T-cell (primary cell): Measurements from ENCODE around the gene AHRR. TPM values are rescaled to one million over a fixed set of nuclear protein-coding genes. Genes with fewer than 3 reads are reported as not detected.

Experiments
- ATAC-seq, 4 experiments: fragments of 200-7000 bp in 3 of 4; fragments of 150-1000 bp in 1 of 4; cut with Tn5 transposase; replicated peaks in 1 of 4; 1 replicate in 3 of 4; 2 replicates in 1 of 4; pipeline ENCODE4 v1.10.0; 2021; ENCODE audit warnings: moderate library complexity in 3 of 4, mild to moderate bottlenecking in 2 of 4, moderate number of reproducible peaks in 1 of 4
- CTCF ChIA-PET, 2 donors: fragments of 300-600 bp; sonication (Branson Sonifier 250); formaldehyde crosslinking; loops; one replicate each; lab custom pipeline; 2022; ENCODE audit warnings: antibody characterized with exemption in 2 of 2; lab: Charles Lee
- POLR2A ChIA-PET, 2 donors: fragments of 300-600 bp; sonication (Branson Sonifier 250); formaldehyde crosslinking; loops; one replicate each; lab custom pipeline; 2022; ENCODE audit warnings: antibody characterized with exemption in 2 of 2; lab: Charles Lee
- DNase-seq, 35 experiments: peaks; one replicate each; pipeline versions ENCODE4 v3.0.0 to v3.0.0-alpha.2; 2013 to 2023
- H3K27ac ChIP-seq: one replicate; pipeline ENCODE4 v1.5.1; 2013; ENCODE audit warnings: low read length
- H3K27me3 ChIP-seq, 2 experiments: replicated peaks in 1 of 2; 1 replicate in 1 of 2; 2 replicates in 1 of 2; pipeline versions ENCODE4 v1.6.1 to v1.7.0; 2013; ENCODE audit warnings: low read length in 1 of 2, mixed read lengths in 1 of 2; ENCODE audit not compliant: control insufficient read depth in 2 of 2, insufficient read depth in 2 of 2; ENCODE audit errors: extremely low read depth in 1 of 2
- H3K36me3 ChIP-seq, 2 donors: 1 replicate in 1 of 2; 2 replicates in 1 of 2; pipeline versions ENCODE4 v1.6.1 to v1.7.0; 2013; ENCODE audit warnings: low read length in 1 of 2; ENCODE audit not compliant: control insufficient read depth in 2 of 2, insufficient read depth in 1 of 2; ENCODE audit errors: extremely low read depth in 1 of 2
- H3K4me1 ChIP-seq, 2 experiments: 1 replicate in 1 of 2; 2 replicates in 1 of 2; pipeline versions ENCODE4 v1.6.1 to v1.7.0; 2013; ENCODE audit warnings: low read length in 2 of 2, mixed read lengths in 1 of 2; ENCODE audit not compliant: insufficient read depth in 2 of 2, control insufficient read depth in 1 of 2; ENCODE audit errors: extremely low read depth in 1 of 2
- H3K4me3 ChIP-seq, 2 donors: 1 replicate in 1 of 2; 2 replicates in 1 of 2; pipeline versions ENCODE4 v1.5.1 to v1.7.0; 2013; ENCODE audit warnings: mild to moderate bottlenecking in 2 of 2, low read length in 1 of 2, moderate library complexity in 1 of 2; ENCODE audit not compliant: control insufficient read depth in 1 of 2; ENCODE audit errors: extremely low read depth in 1 of 2
- H3K9me3 ChIP-seq: 2 replicates; pipeline ENCODE4 v1.7.0; 2013
- H3K27ac Mint-ChIP-seq, 2 donors: one replicate each; pipeline ENCODE4 v1.8.0; 2020 to 2021; ENCODE audit warnings: mild to moderate bottlenecking in 2 of 2, mixed read lengths in 2 of 2
- H3K27me3 Mint-ChIP-seq, 2 donors: one replicate each; pipeline ENCODE4 v1.8.0; 2021 to 2022; ENCODE audit warnings: mixed read lengths in 2 of 2
- H3K36me3 Mint-ChIP-seq: one replicate; pipeline ENCODE4 v1.8.0; 2021; ENCODE audit warnings: mixed read lengths
- H3K4me1 Mint-ChIP-seq, 3 donors: one replicate each; pipeline ENCODE4 v1.8.0; 2020 to 2022; ENCODE audit warnings: mixed read lengths in 3 of 3, mild to moderate bottlenecking in 1 of 3
- H3K4me3 Mint-ChIP-seq, 3 donors: one replicate each; pipeline ENCODE4 v1.8.0; 2020 to 2022; ENCODE audit warnings: mild to moderate bottlenecking in 3 of 3, mixed read lengths in 3 of 3, moderate library complexity in 3 of 3
- H3K9me3 Mint-ChIP-seq, 3 donors: one replicate each; pipeline ENCODE4 v1.8.0; 2020 to 2022; ENCODE audit warnings: mixed read lengths in 3 of 3
- WGBS: methylation state at CpG from one replicate; pipeline ENCODE4 v1.1.5; 2013; ENCODE audit warnings: missing lambda C conversion rate; ENCODE audit not compliant: insufficient coverage; 5-methylcytosine and 5-hydroxymethylcytosine counted together
- total RNA-seq, 35 experiments: library from RNA in 6 of 35; stranded (reverse) in 6 of 35; fragments of 120-200 nt in 1 of 35; gene quantifications; one replicate each; pipeline versions ENCODE4 v1.2.1 to v1.2.4 and lab custom pipeline; 2013 to 2026

Gene AHRR
- total RNA-seq, 5 donors from 2014 or later (not counting 1 experiment from before 2014, with no cell fraction given): 0.55 to 13.5 (median 3.4) TPM

GRCh38 chr5:389197-389821 is 67.8 kb downstream of the AHRR start:
- no peaks in the 10 kb centered on the region for H3K36me3 ChIP-seq
- peaks cover 0 to 27% of the 10 kb centered on the region in 2 experiments for H3K27me3 ChIP-seq
- CTCF ChIA-PET: no interaction called here
- H3K36me3 Mint-ChIP-seq: peaks cover 8% of the 10 kb centered on the region
- peaks cover 9 to 12% of the 10 kb centered on the region in 2 experiments for H3K4me1 ChIP-seq
- no peak overlapping the region for H3K4me3 ChIP-seq
- whole genome bisulfite sequencing: 91% methylated on average over 30 of the region's 32 CpGs
- H3K27ac Mint-ChIP-seq: no peak overlapping the region
- peaks cover 2 to 4% of the 10 kb centered on the region in 2 donors for H3K27me3 Mint-ChIP-seq
- no peaks in the 10 kb centered on the region for H3K9me3 ChIP-seq
- peak overlapping the region in 1 of 3 donors; percentile 66 for H3K4me3 Mint-ChIP-seq
- no peak overlapping the region for H3K27ac ChIP-seq
- POLR2A ChIA-PET: no interaction called here
- DNase-seq: peak in 1 of 35 experiments; percentile 3
- peaks cover 9 to 13% (median 9%) of the 10 kb centered on the region in 3 donors for H3K9me3 Mint-ChIP-seq
- peaks cover 16 to 30% (median 24%) of the 10 kb centered on the region in 3 donors for H3K4me1 Mint-ChIP-seq
- no peak for ATAC-seq

- H3K27ac Mint-ChIP-seq: no peak overlapping the region
- Histone ChIP-seq H3K4me1 (peaks cover 9 to 12% of the 10 kb centered on the region in 2 experiments), H3K4me3 (no peak overlapping the region), H3K9me3 (no peaks in the 10 kb centered on the region), H3K27me3 (peaks cover 0 to 27% of the 10 kb centered on the region in 2 experiments), H3K36me3 (no peaks in the 10 kb centered on the region), H3K27ac (no peak overlapping the region)
- H3K4me1 Mint-ChIP-seq: peaks cover 16 to 30% (median 24%) of the 10 kb centered on the region in 3 donors
- WGBS: 98% methylated on average over 20 of the region's 26 CpGs
- H3K36me3 Mint-ChIP-seq: peaks cover 8% of the 10 kb centered on the region
- POLR2A ChIA-PET: no interaction called here
- CTCF ChIA-PET: no interaction called here
- H3K9me3 Mint-ChIP-seq: peaks cover 9 to 12% (median 9%) of the 10 kb centered on the region in 3 donors
- H3K27me3 Mint-ChIP-seq: peaks cover 2 to 4% of the 10 kb centered on the region in 2 donors
- DNase-seq: no peak
- no peak for ATAC-seq
- peak overlapping the region in 1 of 3 donors; percentile 66 for H3K4me3 Mint-ChIP-seq
Measured at GRCh38 chr5:389891-390622, 68.5 kb downstream of the AHRR start.

- ChIA-PET CTCF (no interaction called here), POLR2A (no interaction called here)
- Mint-ChIP-seq H3K9me3 (peaks cover 3 to 4% (median 3%) of the 10 kb centered on the region in 3 donors), H3K27me3 (peaks cover 2 to 4% of the 10 kb centered on the region in 2 donors), H3K27ac (no peak overlapping the region), H3K4me1 (peaks cover 16 to 30% (median 24%) of the 10 kb centered on the region in 3 donors), H3K36me3 (peaks cover 4% of the 10 kb centered on the region), H3K4me3 (peak overlapping the region in 2 of 3 donors; percentile 24 to 66)
- ATAC-seq (no peak), DNase-seq (peak in 1 of 35 experiments; percentile 4)
- H3K9me3 ChIP-seq: no peaks in the 10 kb centered on the region
- H3K27me3 ChIP-seq: peaks cover 0 to 27% of the 10 kb centered on the region in 2 experiments
- H3K4me3 ChIP-seq: no peak overlapping the region
- H3K4me1 ChIP-seq: peaks cover 9 to 12% of the 10 kb centered on the region in 2 experiments
- WGBS: 91% methylated on average over 16 of the region's 35 CpGs
- no peak overlapping the region for H3K27ac ChIP-seq
- no peaks in the 10 kb centered on the region for H3K36me3 ChIP-seq
Measured at GRCh38 chr5:390623-391491, 69.3 kb downstream of the AHRR start.

- no peaks in the 10 kb centered on the region for H3K36me3 Mint-ChIP-seq
Measured at GRCh38 chr5:392431-392988, 71.0 kb downstream of the AHRR start.

GRCh38 chr5:393846-394275 is 72.3 kb downstream of the AHRR start:
- H3K4me1 Mint-ChIP-seq: peaks cover 16 to 30% (median 24%) of the 10 kb centered on the region in 3 donors
- no peaks in the 10 kb centered on the region for H3K27me3 Mint-ChIP-seq
- H3K9me3 ChIP-seq: no peaks in the 10 kb centered on the region
- no peaks in the 10 kb centered on the region for H3K36me3 Mint-ChIP-seq
- H3K9me3 Mint-ChIP-seq: no peaks in the 10 kb centered on the region
- WGBS: 99% methylated on average over 9 of the region's 10 CpGs
- no peak overlapping the region for H3K27ac ChIP-seq
- DNase-seq (peak in 1 of 35 experiments; percentile 5), ATAC-seq (no peak)
- H3K36me3 ChIP-seq: no peaks in the 10 kb centered on the region
- peaks cover 0 to 10% of the 10 kb centered on the region in 2 experiments for H3K27me3 ChIP-seq
- peak overlapping the region in 1 of 3 donors; percentile 70 for H3K4me3 Mint-ChIP-seq
- ChIA-PET CTCF (no interaction called here), POLR2A (no interaction called here)
- no peak overlapping the region for H3K4me3 ChIP-seq
- no peak overlapping the region for H3K27ac Mint-ChIP-seq
- H3K4me1 ChIP-seq: peaks cover 9 to 12% of the 10 kb centered on the region in 2 experiments

More at GRCh38 chr5:392431-392988, 71.0 kb downstream of the AHRR start:
- Histone ChIP-seq H3K36me3 (no peaks in the 10 kb centered on the region), H3K27ac (peak overlapping the region; percentile 41), H3K4me3 (peak overlapping the region; percentile 15 to 51), H3K9me3 (no peaks in the 10 kb centered on the region), H3K27me3 (peaks cover 0 to 16% of the 10 kb centered on the region in 2 experiments), H3K4me1 (peaks cover 9 to 12% of the 10 kb centered on the region in 2 experiments)
- H3K4me1 Mint-ChIP-seq: peaks cover 16 to 30% (median 24%) of the 10 kb centered on the region in 3 donors
- peaks cover 2 to 4% of the 10 kb centered on the region in 2 donors for H3K27me3 Mint-ChIP-seq
- peak overlapping the region; percentile 59 to 70 (median 68) for H3K4me3 Mint-ChIP-seq
- H3K27ac Mint-ChIP-seq: peak overlapping the region; percentile 70 to 75
- H3K9me3 Mint-ChIP-seq: no peaks in the 10 kb centered on the region
- WGBS: 7% methylated on average over 28 of the region's 30 CpGs
- peak; percentile 26 to 87 (median 56) for DNase-seq
- peak; percentile 81 to 94 (median 91) for ATAC-seq
- CTCF ChIA-PET: no interaction called here
- POLR2A ChIA-PET: no interaction called here
